Keratinocyte (primary cell): ENCODE data around the gene RPAP2. TPM values are rescaled to one million over a fixed set of nuclear protein-coding genes. Genes with fewer than 3 reads are reported as not detected.
"Not testable (repeated sequence)": the region's sequence is repeated elsewhere in the genome, so short reads cannot be mapped to it uniquely, and the experiment has no call there.

Source experiments
- DNase-seq: peaks from one replicate; pipeline ENCODE4 v3.0.0-alpha.2; 2011; ENCODE audit warnings: low read depth, missing footprints, low spot score
- FAIRE-seq: peaks from 2 replicates; lab custom pipeline; 2011; peaks lifted over from hg19 to GRCh38; lab: Jason Lieb, UNC
- H2AFZ ChIP-seq: 2 replicates; pipeline ENCODE4 v1.6.0; 2012; ENCODE audit warnings: low read length, control low read depth, inconsistent platforms; ENCODE audit not compliant: control insufficient read depth
- H3K27ac ChIP-seq: 2 replicates; pipeline ENCODE4 v1.5.1; 2011; ENCODE audit warnings: low read length; ENCODE audit not compliant: control insufficient read depth, insufficient read depth
- H3K27me3 ChIP-seq: 3 replicates; pipeline ENCODE4 v1.6.0; 2011; ENCODE audit warnings: low read length; ENCODE audit not compliant: control insufficient read depth, insufficient read depth; ENCODE audit errors: extremely low read depth
- H3K36me3 ChIP-seq, 2 experiments: 2 replicates in 1 of 2; 3 replicates in 1 of 2; pipeline ENCODE4 v1.5.1; 2011; ENCODE audit warnings: low read length in 2 of 2, mild to moderate bottlenecking in 1 of 2; ENCODE audit not compliant: control insufficient read depth in 2 of 2, insufficient read depth in 2 of 2; ENCODE audit errors: extremely low read depth in 1 of 2
- H3K4me1 ChIP-seq: 3 replicates; pipeline ENCODE4 v1.5.1; 2011; ENCODE audit warnings: low read length; ENCODE audit not compliant: control insufficient read depth, insufficient read depth; ENCODE audit errors: extremely low read depth
- H3K4me2 ChIP-seq: 3 replicates; pipeline ENCODE4 v1.6.0; 2011; ENCODE audit warnings: low read depth, low read length; ENCODE audit not compliant: control insufficient read depth, insufficient read depth; ENCODE audit errors: extremely low read depth
- H3K4me3 ChIP-seq, 3 experiments: fragments of 200-600 bp in 1 of 3; sonication (generic) in 1 of 3; 2 replicates in 2 of 3; 3 replicates in 1 of 3; pipeline ENCODE4 v1.5.1; 2011 to 2016; ENCODE audit warnings: low read length in 3 of 3, mild to moderate bottlenecking in 3 of 3, control low read depth in 2 of 3, inconsistent platforms in 1 of 3, low read depth in 1 of 3, mixed read lengths in 1 of 3, mixed run types in 1 of 3, moderate library complexity in 1 of 3; ENCODE audit not compliant: control insufficient read depth in 2 of 3, insufficient read depth in 2 of 3; ENCODE audit errors: extremely low read depth in 1 of 3
- H3K79me2 ChIP-seq: 2 replicates; pipeline ENCODE4 v1.6.0; 2012; ENCODE audit warnings: low read length; ENCODE audit not compliant: control insufficient read depth, insufficient read depth
- H3K9ac ChIP-seq: 3 replicates; pipeline ENCODE4 v1.6.0; 2011; ENCODE audit warnings: low read length; ENCODE audit not compliant: control insufficient read depth, insufficient read depth; ENCODE audit errors: extremely low read depth
- H3K9me1 ChIP-seq: 3 replicates; pipeline ENCODE4 v1.6.0; 2011; ENCODE audit warnings: low read length; ENCODE audit not compliant: control insufficient read depth, insufficient read depth; ENCODE audit errors: extremely low read depth
- H3K9me3 ChIP-seq: 2 replicates; pipeline ENCODE4 v1.5.1; 2012; ENCODE audit warnings: low read depth, low read length; ENCODE audit not compliant: control insufficient read depth
- H4K20me1 ChIP-seq: 3 replicates; pipeline ENCODE4 v1.6.0; 2011; ENCODE audit warnings: low read length; ENCODE audit not compliant: control insufficient read depth, insufficient read depth; ENCODE audit errors: extremely low read depth
- EZH2 ChIP-seq: IDR thresholded peaks from one replicate; pipeline ENCODE4 v1.6.1; 2012; ENCODE audit warnings: inconsistent platforms, mild to moderate bottlenecking, low read length, moderate library complexity
- dilution Hi-C: fragments of 300-500 bp; cut with MboI; formaldehyde crosslinking; loops from one replicate; pipeline ENCODE4 v1.7.0; 2020; ENCODE audit warnings: low sequenced_read_pairs; ENCODE audit not compliant: extremely low pct_ligation_motif_present
- polyA plus RNA-seq, 5 experiments: library from polyadenylated mRNA; depleted of rRNA in 3 of 5; stranded (reverse) in 3 of 5; stranded (forward) in 1 of 5; unstranded in 1 of 5; fragments of >200 nt; gene quantifications; 1 replicate in 1 of 5; 2 replicates in 3 of 5; 3 replicates in 1 of 5; pipeline versions ENCODE4 v1.2.1 to v1.2.3, GENCODE V29; 2011 to 2012; ENCODE audit warnings: missing spikeins in 2 of 5, low read depth in 1 of 5, low replicate concordance in 1 of 5
- TF ChIP-seq, protein P1 (sequence below), 3 experiments: IDR thresholded peaks in 1 of 3; conservative IDR thresholded peaks in 1 of 3; optimal IDR thresholded peaks in 1 of 3; 2 replicates in 2 of 3; 3 replicates in 1 of 3; pipeline versions ENCODE3 to v1.5.1; 2011; ENCODE audit warnings: low read length in 3 of 3, mild to moderate bottlenecking in 3 of 3, moderate library complexity in 2 of 3, control low read depth in 1 of 3, inconsistent platforms in 1 of 3; ENCODE audit not compliant: insufficient read depth in 2 of 3; ENCODE audit errors: extremely low read depth in 1 of 3

RPAP2 gene
- polyA plus RNA-seq, 1 donor (not counting 4 experiments of a cell fraction or from before 2014, with no cell fraction given) = 21.5 TPM

DNA sequence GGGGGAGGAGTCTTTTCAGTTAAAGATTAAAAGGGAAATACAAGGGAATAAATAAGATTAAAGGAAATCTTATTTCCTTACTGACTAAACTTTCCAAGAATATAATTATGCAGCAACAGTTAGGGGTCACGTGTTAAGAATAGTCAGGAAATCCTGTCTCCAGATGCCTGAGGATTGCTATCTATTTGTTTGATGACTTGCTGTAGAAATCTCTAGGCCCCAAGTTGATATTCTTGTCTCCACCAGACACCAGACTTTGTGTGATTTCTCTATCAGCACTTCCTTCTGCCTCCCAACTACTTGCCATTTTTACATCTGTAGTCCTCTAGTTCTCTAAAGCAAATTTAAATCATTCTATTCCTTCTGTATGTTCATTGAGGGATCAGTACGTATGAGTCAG, 77.5 kb downstream of the RPAP2 start:
- H2AFZ ChIP-seq = no peak overlapping the region
- DNase-seq (no peak), FAIRE-seq (no peak)
- H3K9ac ChIP-seq = no peak overlapping the region
- no peaks in the 10 kb centered on the region for H3K79me2 ChIP-seq
- H3K4me3 ChIP-seq = no peak overlapping the region
- H3K27me3 ChIP-seq = no peaks in the 10 kb centered on the region
- no peaks in the 10 kb centered on the region for H3K9me1 ChIP-seq
- TF ChIP-seq EZH2 = no peak
- TF ChIP-seq, protein P1, sequence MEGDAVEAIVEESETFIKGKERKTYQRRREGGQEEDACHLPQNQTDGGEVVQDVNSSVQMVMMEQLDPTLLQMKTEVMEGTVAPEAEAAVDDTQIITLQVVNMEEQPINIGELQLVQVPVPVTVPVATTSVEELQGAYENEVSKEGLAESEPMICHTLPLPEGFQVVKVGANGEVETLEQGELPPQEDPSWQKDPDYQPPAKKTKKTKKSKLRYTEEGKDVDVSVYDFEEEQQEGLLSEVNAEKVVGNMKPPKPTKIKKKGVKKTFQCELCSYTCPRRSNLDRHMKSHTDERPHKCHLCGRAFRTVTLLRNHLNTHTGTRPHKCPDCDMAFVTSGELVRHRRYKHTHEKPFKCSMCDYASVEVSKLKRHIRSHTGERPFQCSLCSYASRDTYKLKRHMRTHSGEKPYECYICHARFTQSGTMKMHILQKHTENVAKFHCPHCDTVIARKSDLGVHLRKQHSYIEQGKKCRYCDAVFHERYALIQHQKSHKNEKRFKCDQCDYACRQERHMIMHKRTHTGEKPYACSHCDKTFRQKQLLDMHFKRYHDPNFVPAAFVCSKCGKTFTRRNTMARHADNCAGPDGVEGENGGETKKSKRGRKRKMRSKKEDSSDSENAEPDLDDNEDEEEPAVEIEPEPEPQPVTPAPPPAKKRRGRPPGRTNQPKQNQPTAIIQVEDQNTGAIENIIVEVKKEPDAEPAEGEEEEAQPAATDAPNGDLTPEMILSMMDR (optimal IDR thresholded peaks at IDR 0.05 in 1 of 3, IDR thresholded peaks at IDR 0.05 in 1 of 3, conservative IDR thresholded peaks at IDR 0.05 in 1 of 3; ENCODE audit: extremely low read depth in 1 of 3, insufficient read depth in 2 of 3, low read length in 3 of 3) = no peak
- no peaks in the 10 kb centered on the region for H3K9me3 ChIP-seq
- dilution Hi-C loops = no loop called here
- H4K20me1 ChIP-seq = no peaks in the 10 kb centered on the region
- H3K4me2 ChIP-seq = no peak overlapping the region
- H3K4me1 ChIP-seq = no peaks in the 10 kb centered on the region
- peaks cover 0 to 6% of the 10 kb centered on the region in 2 experiments for H3K36me3 ChIP-seq
- H3K27ac ChIP-seq = no peak overlapping the region

DNA sequence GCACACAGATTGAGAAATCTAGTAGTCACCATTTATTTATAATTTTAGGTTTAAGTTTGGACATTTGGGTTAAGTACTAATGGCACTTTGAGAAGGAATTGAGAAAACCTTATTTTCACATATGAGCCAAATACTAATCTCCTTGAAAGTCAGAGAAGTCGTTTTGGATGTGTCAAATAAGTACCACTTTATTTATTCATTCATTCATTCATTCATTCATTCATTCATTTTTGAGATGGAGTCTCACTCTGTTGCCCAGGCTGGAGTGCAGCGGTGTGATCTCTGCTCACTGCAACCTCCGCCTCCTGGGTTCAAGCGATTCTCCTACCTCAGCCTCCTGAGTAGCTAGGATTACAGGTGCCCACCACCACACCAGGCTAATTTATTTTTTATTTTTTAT, 79.1 kb downstream of the RPAP2 start:
- H3K79me2 ChIP-seq, H3K27ac ChIP-seq, H3K9me1 ChIP-seq, DNase-seq, H3K9ac ChIP-seq, H3K4me1 ChIP-seq, H3K36me3 ChIP-seq, H4K20me1 ChIP-seq, H2AFZ ChIP-seq, H3K9me3 ChIP-seq, dilution Hi-C loops, H3K4me2 ChIP-seq, H3K4me3 ChIP-seq, H3K27me3 ChIP-seq, FAIRE-seq: not testable (repeated sequence)

DNA sequence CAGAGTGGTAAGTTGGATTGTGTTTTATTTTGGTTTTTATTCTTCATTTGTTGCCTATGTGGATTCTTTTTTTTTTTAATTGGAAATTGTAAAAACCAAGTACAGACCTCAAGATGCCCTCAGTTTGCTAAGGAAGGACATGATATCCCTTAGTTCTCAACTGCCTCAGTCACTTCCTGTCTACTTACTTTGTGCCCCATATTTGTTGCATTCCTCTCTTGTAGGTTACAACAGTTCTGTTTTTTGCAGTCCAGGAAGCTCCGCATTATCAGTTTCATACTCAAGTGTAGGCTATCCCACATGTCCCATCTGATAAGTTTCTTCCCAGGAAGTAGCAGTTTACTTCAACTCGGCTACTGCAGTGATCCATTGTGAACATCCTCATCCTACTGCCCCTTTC, 82.0 kb downstream of the RPAP2 start:
- Histone ChIP-seq H3K4me1 (no peaks in the 10 kb centered on the region), H3K36me3 (peaks cover 0 to 6% of the 10 kb centered on the region in 2 experiments), H3K79me2 (no peaks in the 10 kb centered on the region), H3K27ac (no peak overlapping the region), H3K9ac (no peak overlapping the region), H4K20me1 (no peaks in the 10 kb centered on the region), H3K4me3 (no peak overlapping the region), H3K4me2 (no peak overlapping the region), H2AFZ (no peak overlapping the region), H3K9me1 (no peaks in the 10 kb centered on the region), H3K27me3 (no peaks in the 10 kb centered on the region), H3K9me3 (no peaks in the 10 kb centered on the region)
- no peak for TF ChIP-seq EZH2
- TF ChIP-seq, protein P1 (optimal IDR thresholded peaks at IDR 0.05 in 1 of 3, IDR thresholded peaks at IDR 0.05 in 1 of 3, conservative IDR thresholded peaks at IDR 0.05 in 1 of 3; ENCODE audit: extremely low read depth in 1 of 3, insufficient read depth in 2 of 3, low read length in 3 of 3) = no peak
- DNase-seq (no peak), FAIRE-seq (no peak)
- dilution Hi-C loops = no loop called here

DNA sequence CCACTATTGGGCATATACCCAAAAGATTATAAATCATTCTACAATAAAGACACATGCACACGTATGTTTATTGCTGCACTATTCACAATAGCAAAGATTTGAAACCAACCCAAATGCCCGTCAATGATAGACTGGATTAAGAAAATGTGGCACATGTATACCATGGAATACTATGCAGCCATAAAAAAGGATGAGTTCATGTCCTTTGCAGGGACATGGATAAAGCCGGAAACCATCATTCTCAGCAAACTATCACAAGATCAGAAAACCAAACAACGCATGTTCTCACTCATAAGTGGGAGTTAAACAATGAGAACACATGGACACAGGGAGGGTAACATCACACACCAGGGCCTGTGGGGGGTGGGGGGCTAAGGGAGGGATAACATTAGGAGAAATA, 95.1 kb downstream of the RPAP2 start:
- not testable (repeated sequence) for FAIRE-seq

More for the DNA sequence above, 95.1 kb downstream of the RPAP2 start:
- H3K79me2 ChIP-seq, H3K4me2 ChIP-seq, H3K27ac ChIP-seq, H3K9ac ChIP-seq, H2AFZ ChIP-seq, H3K36me3 ChIP-seq, H4K20me1 ChIP-seq, DNase-seq, H3K9me1 ChIP-seq, H3K4me1 ChIP-seq, H3K4me3 ChIP-seq, H3K27me3 ChIP-seq, H3K9me3 ChIP-seq, dilution Hi-C loops: not testable (repeated sequence)
